Measurements from ENCODE around the gene IGF1R.

The IGF1R gene

DNA sequence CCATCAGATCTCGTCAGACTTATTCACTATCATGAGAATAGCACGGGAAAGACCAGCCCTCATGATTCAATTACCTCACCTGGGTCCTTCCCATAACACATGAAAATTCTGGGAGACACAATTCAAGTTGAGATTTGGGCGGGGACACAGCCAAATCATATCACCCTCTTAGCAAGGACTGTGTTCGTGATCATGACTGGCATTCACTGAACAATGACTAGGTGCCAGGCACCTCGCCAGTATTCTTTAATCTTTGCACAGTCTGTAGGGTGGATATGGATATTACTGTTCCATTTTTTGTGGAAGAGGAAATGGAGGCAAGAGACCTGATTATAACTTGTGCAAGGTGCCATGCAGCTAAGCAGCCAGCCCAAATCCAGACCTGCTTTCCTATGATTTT is 77.5 kb downstream of the IGF1R start:
- no peak for DNase-seq (ENCODE audit: low read depth, low spot score)

DNA sequence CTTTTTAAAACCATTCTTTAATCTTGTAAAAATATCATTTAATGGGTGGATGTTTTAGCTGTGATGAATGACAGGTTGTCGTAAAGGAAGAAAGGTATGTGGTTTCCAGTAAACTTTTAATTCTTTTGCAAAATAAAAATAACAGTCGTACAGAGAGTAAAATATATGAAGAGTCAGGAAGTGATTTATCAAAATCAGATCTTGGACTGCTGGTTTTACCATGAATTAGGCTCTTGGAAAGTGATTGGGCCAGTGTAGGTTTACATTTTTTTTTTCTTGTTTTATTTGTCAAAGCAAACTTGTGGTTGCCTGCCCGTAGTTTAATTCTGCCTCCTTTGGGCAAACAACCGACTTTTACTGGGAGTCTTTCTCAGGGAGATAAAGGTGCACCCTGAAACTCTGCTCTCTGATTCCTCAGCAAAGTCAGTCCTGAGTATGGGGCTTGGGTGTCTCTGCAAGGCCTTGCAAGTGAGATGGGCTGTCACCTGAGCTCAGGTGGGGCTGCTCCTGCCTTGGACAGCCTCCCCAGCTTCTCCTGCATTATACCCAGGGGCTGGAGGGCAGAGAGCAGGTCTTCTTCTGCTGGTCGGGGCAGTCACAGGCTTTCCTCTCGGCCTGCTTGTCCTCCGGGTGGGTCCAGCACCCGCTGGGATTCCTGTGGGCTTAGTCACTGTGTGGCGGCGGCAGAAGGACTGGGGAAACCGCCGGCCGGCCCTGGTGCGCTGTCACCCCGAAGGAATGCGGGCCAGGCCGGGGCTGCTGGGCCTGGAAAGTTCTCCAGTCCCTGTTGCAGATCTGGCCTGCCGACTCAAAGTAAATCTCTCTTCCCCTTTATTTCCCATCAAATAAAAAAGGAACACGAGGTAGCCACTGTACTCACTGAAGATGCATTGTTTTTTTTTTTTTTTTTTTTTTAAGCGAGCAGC is 79.0 kb downstream of the IGF1R start:
- no peak for DNase-seq (ENCODE audit: low read depth, low spot score)

DNA sequence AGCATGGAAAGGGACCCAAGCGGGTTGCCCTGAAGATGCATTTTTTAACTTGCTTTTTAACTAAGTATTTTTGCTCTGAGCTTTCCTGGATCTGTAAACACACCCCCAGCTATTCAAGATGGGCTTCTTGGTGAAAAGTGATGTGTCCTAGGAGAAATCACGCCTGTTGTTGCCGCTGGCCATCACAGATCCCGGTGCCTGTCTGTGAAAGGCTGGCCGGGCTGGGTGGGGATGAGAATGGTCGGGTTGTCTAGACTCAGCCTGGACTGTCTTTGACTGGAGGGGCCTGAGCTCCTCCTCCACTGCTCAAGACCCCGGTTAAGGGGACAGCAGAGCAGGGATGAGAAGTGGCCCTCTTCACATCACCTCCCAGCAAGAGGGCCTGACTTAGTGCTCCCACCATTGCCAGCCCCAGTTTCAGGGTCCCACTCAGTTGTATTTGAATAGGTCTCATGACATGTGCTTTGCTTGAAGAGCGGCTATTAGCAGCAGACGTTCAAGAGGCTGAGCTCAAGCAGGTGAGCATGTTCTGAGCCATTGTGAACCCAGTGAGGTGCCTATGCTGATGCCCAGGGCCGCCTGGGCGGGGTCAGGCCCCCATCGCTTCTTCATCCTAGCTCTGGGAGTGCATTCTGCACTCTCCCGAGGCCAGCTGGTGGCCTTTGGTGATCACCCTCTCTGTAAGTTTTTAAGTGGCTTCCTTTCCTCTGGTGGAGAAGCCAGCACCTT is 79.9 kb downstream of the IGF1R start:
- DNase-seq (ENCODE audit: low read depth, low spot score) = no peak

DNA sequence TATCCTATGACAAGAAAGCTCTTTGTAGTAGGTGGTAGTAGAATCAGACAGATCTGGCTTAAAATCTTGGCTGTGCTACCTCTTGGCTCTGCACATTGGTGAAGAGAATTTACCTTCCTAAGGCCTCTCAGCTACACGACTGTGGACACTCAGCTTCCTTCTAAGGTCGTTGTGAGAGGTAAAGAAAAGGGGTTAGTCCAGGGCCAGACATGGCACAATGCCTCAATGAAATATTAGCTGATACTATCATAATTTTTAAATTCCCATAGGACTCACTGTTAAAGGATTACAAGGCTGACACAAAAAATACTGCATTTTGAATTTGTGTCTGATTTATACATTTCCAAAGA is 80.4 kb downstream of the IGF1R start:
- no peak for DNase-seq (ENCODE audit: low read depth, low spot score)

DNA sequence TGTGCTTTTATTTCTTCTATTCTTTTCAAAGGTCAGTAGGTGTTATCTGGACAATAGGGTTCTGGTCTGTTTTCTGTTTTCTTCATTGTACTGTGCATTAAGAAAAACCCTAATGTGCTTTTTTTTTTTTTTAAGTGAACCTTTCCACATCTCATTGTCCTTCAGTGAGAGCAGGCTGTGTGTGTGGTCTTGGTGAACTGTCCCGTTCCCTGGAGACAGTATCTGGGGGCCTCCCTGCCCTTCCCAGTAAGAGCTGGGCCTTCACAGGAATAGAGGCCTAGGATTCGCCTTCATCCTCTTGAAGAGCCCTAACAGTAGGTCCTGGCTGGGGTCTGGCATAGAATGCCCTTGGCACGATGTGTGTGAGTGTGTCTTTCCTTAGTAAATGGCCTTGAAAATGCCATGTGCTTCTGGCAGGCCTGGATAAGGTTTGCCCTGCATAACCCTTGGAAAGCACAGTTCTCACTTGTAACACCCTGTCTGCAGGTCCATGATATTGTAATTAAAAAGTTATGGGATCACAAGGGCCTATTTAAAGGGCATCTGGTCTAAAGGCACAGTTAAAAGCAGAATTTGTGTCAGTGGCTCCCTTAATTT is 81.2 kb downstream of the IGF1R start:
- no peak for DNase-seq (ENCODE audit: low read depth, low spot score)

DNA sequence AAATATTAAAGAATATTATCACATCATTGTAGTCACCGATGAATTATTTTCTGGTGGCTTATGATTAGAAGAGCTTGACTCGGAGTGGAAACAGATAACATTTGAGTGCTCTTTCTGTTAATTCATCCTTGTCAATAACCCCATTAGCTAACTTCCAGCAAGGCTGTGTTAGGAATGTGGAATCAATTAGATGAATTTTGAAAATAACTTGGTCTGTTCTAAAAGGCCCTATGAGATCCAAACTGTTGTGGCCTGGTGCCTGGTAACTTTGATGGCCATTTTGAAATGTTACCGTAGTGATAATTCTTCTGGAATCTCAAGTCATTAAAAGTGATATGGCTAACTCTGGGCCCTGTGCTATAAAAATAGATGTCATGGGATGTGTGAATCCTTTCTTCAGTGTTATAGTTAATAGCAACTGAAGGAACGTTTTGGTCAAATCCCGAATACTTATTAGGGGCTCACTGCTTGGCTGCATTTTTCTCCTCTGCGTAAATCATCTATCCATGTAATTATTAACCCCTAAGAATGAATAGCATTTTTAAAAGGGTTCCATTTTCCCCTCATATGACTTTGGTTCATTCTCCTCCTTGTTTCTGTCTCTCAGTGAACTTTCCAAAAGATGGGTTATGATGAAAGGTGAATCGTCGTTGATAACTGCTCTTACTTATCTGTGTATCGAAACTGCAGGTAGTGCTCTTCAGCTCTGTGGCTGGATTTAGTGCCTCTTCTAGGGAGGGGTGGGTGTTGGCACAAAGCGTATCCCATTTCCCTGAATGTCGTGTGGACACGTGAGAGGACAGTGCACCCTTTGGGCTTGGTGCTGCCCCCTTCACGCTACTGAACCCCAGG is 82.7 kb downstream of the IGF1R start:
- no peak for DNase-seq (ENCODE audit: low read depth, low spot score)

DNA sequence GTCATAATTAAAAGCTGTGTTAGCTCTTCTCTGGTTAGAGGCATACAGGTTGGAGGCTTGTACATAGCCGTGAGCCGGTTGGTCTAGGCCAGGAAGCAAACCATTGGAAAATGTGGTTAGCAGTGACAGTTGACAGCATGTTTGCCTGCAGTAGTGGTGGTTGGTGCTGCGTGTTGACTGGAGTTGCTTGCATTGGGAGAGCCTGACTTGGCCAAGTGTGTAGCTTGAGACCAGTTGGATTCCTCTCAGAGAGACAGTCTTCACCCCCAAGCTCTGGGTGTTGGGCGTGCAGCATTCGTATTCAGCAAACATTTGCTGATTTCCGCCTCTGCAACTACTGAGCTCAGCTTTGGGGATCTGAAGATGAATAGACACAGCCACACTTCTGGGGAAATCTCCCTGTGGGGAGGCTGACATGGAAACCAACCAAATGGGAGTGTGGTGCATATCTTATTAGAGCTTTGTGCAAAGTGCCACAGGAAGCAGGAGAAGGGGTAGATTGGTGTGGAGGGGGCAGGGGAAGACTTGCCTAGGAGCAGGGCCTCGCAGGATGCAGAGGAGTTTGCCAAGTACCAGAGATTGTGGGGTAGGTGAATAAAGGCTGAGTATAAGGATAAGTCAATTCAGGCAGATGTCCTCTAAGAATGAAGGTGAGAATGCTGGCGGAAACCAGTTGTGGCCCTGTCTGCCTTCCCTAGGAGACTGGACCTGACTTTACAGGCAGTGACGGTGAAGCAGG is 83.5 kb downstream of the IGF1R start:
- no peak for DNase-seq (ENCODE audit: low read depth, low spot score)

DNA sequence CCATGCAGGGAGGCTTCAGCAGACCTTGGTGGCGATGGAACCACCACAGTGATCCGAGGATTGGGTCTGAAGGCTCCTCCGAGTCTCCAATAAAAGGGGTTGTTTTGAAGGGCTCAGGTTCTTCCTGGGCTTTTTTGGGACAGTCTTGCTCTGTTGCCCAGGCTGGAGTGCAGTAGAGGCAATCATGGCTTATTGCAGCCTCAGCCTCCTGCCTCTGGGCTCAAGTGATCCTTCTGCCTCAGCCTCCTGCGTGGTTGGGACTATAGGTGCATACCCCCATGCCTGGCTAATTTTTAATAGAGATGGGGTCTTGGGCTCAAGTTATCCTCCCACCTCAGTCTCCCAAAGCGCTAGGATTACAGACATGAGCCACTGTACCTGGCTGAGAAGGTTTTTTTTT is 84.8 kb downstream of the IGF1R start:
- DNase-seq (ENCODE audit: low read depth, low spot score) = no peak

DNA sequence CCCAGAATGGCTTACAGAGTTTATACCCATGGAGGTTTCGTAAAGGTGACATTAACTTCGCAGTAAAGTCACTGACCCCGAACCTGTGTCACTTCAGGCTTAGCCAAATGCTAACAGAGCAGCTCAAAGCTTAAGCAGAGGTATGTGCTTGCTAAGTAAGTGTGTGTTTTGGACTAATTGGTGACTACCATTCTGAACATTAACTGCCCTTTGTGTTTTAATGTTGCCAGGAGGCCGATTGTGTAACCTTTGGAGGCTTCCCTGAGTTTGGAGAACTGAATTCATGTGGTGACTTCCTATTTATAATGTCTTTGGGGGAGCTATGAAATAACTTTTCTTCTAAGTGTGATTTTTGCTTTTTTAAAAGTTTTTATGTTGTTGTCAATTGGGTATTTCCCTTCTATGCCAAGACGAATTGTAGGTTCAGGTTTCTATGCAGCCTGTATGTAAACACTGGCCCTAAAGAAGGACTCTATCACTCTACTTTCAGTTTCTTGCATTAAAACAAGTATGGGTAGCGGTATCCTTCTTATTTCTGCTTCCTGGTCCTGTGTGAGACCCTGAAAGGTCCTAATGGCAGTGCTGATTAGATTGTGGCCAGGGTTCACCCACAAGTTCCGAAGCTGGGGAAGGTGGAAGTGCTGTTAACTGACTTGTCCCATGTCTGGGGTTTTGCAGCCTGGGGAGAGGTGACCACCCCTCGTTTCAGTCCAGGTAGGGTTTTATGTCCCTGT is 86.3 kb downstream of the IGF1R start:
- no peak for DNase-seq (ENCODE audit: low read depth, low spot score)

DNA sequence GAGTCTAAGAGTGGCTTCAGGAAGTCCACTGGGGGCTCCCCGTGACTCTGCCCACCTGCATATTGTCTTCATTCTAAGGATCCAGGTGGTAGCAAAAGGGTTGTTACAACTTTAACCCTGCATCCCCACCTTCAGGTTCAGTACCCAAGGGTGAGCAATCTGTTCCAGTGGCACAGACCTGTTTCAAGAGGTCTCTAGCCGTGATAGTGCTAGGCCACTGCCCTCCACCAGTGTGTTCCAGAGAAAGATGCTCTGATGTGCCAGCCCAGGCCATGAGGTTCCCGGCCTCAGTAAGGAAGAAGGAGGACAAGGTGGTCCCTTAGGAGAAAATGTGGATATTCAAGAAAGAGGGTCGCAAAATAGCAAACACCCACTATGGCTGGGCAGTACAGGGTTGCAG is 87.0 kb downstream of the IGF1R start:
- DNase-seq (ENCODE audit: low read depth, low spot score) = no peak

DNA sequence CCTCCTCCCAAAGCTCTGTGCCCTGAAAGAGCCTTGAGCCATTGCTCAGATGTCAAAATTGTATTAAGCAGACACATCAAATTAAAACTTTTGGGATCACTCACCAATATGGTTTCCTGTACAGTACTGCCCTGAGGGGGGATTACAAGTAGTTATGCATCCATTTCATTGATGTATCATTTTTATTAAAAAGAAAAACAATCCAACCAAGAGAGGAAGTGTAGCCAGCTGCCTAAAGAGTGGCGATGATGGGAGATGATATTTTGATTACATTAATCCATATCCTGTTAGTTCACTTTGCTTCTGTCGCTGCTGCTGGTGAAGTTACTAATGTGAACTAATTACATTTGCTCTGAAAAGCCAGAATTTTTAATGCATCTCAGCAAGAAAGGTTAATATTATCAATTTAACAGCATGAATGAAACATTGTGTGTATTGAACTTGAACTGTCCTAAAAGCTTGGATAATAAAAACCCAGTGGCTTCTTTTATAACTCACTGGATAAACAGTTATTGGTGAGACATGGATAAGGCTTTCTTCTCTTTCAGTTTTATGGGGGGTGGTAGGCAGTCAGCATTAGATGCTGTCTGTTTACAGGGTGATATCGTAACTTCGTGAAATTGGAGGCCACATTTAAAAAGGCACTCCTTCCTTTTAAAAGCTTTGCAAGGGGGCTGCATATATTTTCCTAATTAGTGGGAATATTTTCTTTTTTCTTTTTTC is 87.7 kb downstream of the IGF1R start:
- no peak for DNase-seq (ENCODE audit: low read depth, low spot score)

DNA sequence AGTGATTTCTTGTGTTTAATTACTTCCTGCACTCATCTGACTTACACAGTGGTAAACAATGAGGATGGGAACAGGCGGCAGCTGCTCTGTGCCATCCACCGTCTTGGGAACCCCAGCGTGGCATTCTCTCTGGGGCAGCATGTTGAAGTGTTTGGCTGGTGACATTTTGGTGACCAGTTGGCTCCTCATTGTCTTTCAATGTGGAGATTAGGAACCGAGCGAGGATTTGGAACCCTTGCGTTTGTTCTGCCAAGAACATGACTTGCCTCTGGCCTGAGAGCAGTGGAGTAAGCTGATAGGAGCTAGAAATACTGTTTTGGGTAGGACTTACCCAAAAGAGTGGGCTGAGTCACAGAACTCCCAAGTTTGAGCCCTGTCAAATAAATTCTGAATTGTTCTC is 88.8 kb downstream of the IGF1R start:
- DNase-seq (ENCODE audit: low read depth, low spot score) = no peak

DNA sequence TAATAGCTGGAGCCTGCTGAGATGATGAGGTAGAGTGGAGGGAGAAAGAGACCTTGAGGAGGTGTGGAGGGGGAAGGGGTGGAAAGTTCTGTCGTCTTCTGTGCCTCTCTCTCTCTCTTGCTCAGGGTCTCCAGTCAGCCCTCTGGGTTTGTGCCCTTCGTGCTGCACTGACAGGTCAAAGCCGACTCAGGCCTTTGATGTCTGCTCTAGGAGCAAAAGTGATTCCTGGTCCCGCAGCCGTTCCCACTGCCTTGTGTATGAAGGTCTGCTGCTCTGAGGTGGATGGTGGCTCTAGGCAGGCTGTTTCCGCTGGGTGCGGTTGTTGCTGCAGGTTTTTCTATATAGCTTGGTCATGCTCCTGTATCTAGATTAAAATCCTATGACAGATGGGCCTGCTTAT is 89.4 kb downstream of the IGF1R start:
- no peak for DNase-seq (ENCODE audit: low read depth, low spot score)

DNA sequence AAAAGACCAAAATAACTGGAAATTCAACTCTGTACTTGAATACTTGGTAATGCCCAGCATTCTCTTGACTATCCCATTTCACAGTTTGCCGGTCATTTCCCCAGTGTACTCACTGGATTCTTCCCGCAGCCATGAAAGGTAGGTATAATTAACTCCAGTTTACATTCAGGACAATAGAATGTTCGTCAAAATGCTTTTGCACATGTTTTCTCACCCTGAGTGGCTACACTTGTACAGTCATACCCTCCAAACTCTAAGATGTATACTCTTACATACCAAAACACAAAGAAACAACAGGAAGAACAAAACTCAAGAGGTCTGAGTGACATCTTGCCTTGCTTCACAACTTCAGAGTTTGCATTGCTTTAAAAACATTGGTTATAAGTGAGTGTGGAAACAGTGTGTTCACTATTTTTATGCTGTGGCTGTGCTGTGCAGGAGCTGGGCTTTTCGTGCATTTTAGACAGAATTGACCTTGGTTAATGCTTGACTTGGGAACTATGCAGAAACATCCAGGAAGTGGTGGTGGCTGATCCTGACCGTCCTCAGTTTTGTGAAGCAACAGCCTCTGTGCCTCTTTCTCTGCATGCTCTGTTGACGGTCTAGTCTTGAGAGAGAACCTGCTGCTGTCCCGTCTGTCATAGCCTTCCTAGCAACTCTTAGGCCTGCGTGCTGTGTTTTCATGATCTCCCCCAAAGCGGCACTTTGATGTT is 90.5 kb downstream of the IGF1R start:
- no peak for DNase-seq (ENCODE audit: low read depth, low spot score)

DNA sequence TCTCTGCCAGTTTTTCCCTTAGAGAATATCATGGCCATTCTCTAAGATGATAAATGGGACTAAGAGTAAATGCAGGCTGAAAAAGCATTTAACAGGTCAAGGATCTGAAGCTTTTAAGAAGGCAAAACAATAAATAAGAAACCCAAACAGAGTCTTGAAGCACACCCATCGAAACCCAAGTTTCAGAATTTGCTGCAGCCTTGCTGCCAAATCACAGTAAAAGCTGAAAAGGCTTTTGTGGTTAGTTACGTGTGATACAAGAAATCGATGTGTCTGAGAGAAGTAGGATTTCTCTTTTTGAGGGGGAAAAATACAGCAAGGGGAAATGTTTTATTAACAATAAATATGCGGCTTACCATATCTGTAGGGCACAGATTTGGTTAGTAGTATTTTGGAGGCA is 92.0 kb downstream of the IGF1R start:
- DNase-seq (ENCODE audit: low read depth, low spot score) = no peak

DNA sequence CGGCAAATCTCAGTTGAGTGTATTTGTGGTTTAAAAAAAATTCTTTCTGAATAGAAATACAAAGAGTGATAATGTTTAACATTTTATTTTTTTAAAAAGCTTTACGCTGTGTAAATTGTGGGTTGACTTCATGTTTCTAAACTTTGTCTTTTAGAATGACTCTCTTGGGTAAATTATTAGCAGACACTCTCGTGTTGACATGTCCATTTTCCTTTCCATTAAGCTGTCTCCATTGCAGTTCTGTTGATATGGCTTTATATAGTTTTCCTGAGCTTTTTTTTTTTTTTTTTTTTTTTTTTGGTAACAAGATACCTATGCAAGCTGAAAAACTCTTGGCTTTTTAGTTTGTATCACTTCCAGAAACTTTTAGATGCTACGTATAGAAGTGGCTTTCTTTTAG is 92.6 kb downstream of the IGF1R start:
- DNase-seq (ENCODE audit: low read depth, low spot score) = no peak

DNA sequence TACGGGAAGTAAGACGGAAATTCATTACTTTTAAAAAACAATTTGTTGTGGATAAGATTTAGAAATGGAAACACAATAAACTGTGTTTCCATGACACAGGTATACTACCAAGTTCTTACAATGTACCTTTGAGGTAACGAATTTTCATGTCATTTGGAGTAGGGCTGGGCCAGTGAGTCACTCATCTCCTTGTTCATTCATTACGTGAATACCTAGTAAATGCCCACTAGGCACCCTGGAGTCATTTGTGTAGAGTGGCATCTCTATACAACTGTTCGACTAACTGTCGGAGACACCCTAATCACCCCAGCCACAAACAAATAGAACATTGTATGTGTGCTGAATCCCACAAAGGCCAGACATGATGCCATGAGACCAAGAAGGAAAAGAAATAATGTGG is 94.8 kb downstream of the IGF1R start:
- DNase-seq (ENCODE audit: low read depth, low spot score) = no peak

DNA sequence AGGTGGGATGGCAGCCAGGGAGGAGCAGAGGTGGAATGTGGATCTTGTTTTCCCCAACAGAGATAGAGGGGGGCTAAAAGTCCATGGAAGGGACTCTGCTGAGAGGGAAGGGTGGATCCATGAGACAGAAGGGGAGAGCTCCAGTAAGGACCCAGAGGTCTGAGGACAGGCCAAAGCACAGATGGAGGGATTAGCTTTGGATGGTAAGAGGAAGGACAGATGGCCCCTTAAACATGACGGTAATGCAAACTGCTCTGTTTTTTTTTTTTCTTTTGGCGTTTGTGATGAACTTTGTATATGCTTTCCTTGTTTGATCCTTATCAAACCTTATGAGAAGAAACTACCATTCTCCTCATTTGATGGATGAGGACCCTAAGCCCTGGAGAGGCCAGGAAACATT is 96.2 kb downstream of the IGF1R start:
- DNase-seq (ENCODE audit: low read depth, low spot score) = no peak

DNA sequence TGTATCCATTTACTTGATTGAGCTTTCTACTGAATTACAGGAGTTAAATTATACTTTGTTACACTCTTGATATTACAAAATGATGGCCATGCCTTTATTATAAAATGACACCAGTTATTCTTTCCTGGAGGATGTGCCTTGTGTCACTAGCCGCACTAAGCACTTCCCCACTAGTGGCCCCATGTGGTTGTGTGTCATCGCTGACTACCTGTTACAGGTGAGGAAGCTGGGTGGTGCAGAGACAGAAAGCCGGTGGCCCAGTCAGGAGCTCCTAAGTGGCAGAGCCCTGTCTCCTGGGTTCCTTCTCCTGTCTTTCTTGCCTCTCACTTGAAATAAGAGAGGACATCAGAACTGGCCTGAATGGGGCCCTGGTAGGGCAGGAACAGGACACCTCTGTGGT is 96.8 kb downstream of the IGF1R start:
- no peak for DNase-seq (ENCODE audit: low read depth, low spot score)

All from activated naive CD8-positive, alpha-beta T cell treated with anti-CD3 and anti-CD28 coated beads, Interleukin-2, amount 50 U/mL, for 16 hours (primary cell).